Brain pericyte (primary cell): Measurements from ENCODE around the gene IL2RA.
"Not testable (repeated sequence)": the region's sequence is repeated elsewhere in the genome, so short reads cannot be mapped to it uniquely, and the experiment has no call there.

ENCODE experiments used
- DNase-seq: peaks from one replicate; pipeline ENCODE4 v3.0.0-alpha.2; 2012; ENCODE audit warnings: low read depth, low spot score

IL2RA gene

GRCh38 chr10:6014241-6014761, 47.9 kb downstream of the IL2RA start:
- no peak for DNase-seq

- no peak for DNase-seq
Measured at GRCh38 chr10:6013413-6014192, 48.6 kb downstream of the IL2RA start.

GRCh38 chr10:6012121-6012905, 49.9 kb downstream of the IL2RA start:
- no peak for DNase-seq

- DNase-seq: no peak
Measured at GRCh38 chr10:6011558-6011957, 50.6 kb downstream of the IL2RA start.

- DNase-seq: no peak
Measured at GRCh38 chr10:6010569-6010968, 51.6 kb downstream of the IL2RA start.

- DNase-seq: no peak
Measured at GRCh38 chr10:6009961-6010360, 52.2 kb downstream of the IL2RA start.

GRCh38 chr10:6009150-6009549, 53.0 kb downstream of the IL2RA start:
- no peak for DNase-seq

GRCh38 chr10:6008497-6009142, 53.5 kb downstream of the IL2RA start:
- no peak for DNase-seq

- DNase-seq: no peak
Measured at GRCh38 chr10:6006991-6007390, 55.2 kb downstream of the IL2RA start.

- DNase-seq: no peak
Measured at GRCh38 chr10:6006546-6006945, 55.6 kb downstream of the IL2RA start.

GRCh38 chr10:6005856-6006395, 56.2 kb downstream of the IL2RA start:
- DNase-seq: no peak

- not testable (repeated sequence) for DNase-seq
Measured at GRCh38 chr10:6005161-6005804, 56.9 kb downstream of the IL2RA start.

- no peak for DNase-seq
Measured at GRCh38 chr10:6002809-6003510, 59.2 kb downstream of the IL2RA start.

GRCh38 chr10:5999440-6000165, 62.6 kb downstream of the IL2RA start:
- DNase-seq: no peak

- DNase-seq: no peak
Measured at GRCh38 chr10:5996696-5997095, 65.5 kb downstream of the IL2RA start.

GRCh38 chr10:5992398-5992797, 69.8 kb downstream of the IL2RA start:
- no peak for DNase-seq

GRCh38 chr10:5991708-5992107, 70.5 kb downstream of the IL2RA start:
- no peak for DNase-seq

GRCh38 chr10:5989756-5990155, 72.4 kb downstream of the IL2RA start:
- DNase-seq: no peak

GRCh38 chr10:5988336-5988920, 73.7 kb downstream of the IL2RA start:
- no peak for DNase-seq

GRCh38 chr10:5987747-5988146, 74.4 kb downstream of the IL2RA start:
- DNase-seq: no peak
